Endothelial cell of umbilical vein (primary cell): ENCODE data around the gene AZGP1.

Experiments used
- EZH2 ChIP-seq: IDR thresholded peaks from 2 replicates; pipeline ENCODE4 v1.6.1; 2012; ENCODE audit warnings: borderline replicate concordance, low read depth, mild to moderate bottlenecking, moderate library complexity, low read length, inconsistent platforms; ENCODE audit not compliant: severe bottlenecking
- FOS ChIP-seq: IDR thresholded peaks from 2 replicates; pipeline ENCODE4 v1.6.1; 2011; ENCODE audit warnings: mild to moderate bottlenecking, low read length, moderate library complexity, borderline replicate concordance; ENCODE audit not compliant: insufficient read depth
- GATA2 ChIP-seq: IDR thresholded peaks from 2 replicates; pipeline ENCODE4 v1.7.0; 2011; ENCODE audit warnings: low read depth, mild to moderate bottlenecking, moderate library complexity, mixed read lengths, low read length; ENCODE audit not compliant: insufficient read length, insufficient read depth
- JUN ChIP-seq: IDR thresholded peaks from 2 replicates; pipeline ENCODE4 v1.6.1; 2011; ENCODE audit warnings: borderline replicate concordance, low read depth; ENCODE audit not compliant: insufficient read length, insufficient read depth
- POLR2A ChIP-seq: IDR thresholded peaks from 2 replicates; pipeline ENCODE4 v1.6.1; 2012; ENCODE audit warnings: low read depth, mild to moderate bottlenecking, control low read depth, low read length
- POLR2AphosphoS5 ChIP-seq: IDR thresholded peaks from 2 replicates; pipeline ENCODE4 v1.6.1; 2012; ENCODE audit warnings: low read depth, mild to moderate bottlenecking, control low read depth, low read length, moderate library complexity; ENCODE audit not compliant: insufficient read depth
- TF ChIP-seq, protein P1 (sequence below), 2 donors: IDR thresholded peaks; 1 replicate in 1 of 2; 2 replicates in 1 of 2; pipeline ENCODE4 v1.5.1; 2011; ENCODE audit warnings: low read length in 2 of 2, mild to moderate bottlenecking in 2 of 2, moderate library complexity in 2 of 2, control low read depth in 1 of 2, inconsistent platforms in 1 of 2, low read depth in 1 of 2; ENCODE audit not compliant: insufficient read depth in 1 of 2; ENCODE audit errors: extremely low read depth in 1 of 2

DNA sequence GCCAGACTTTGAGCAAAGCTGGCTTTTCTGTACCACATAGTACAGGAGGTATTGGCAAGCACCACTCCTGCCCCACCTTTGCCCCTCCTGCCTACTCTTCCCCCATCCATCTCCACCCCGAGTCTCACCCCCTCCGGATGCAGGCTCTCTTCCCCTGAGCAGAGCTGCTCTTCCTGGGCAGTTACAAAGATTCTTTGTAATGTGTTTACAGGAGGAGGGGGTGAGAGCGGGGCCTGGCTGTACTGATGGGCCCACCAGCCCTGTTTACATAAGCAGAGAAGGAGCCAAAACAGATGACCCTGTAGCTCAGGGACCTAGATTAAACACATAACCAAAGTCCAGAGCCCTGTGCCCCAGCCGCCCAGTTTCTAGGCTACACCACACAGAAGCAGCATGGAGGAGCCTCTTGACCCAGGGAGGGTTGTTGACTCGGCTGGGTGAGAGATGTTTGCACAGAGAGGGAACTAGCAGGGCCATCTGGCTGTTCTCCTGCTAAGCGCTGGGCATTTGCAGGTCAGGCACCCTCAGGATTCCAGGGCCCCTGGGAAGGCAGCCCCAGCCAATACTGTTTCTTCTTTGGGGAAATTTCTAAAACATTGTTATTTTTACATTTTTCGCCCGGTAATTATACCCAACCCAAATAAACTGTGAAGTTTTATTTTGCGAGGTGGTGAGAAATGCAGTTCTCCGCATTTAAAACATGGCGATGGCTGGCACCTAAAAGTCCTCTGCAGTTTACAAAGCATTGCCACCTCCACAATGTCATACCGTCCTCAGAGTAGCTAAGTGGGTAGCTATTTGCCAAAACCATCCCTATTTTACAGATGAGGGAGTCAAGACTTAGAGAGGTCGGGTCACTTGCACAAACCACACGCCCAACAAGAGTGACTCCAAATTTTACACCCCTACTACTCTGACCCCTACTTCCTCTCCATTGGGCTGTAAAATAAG lies 28.2 kb upstream of the AZGP1 start:
- TF ChIP-seq POLR2A: no peak
- TF ChIP-seq, protein P1, sequence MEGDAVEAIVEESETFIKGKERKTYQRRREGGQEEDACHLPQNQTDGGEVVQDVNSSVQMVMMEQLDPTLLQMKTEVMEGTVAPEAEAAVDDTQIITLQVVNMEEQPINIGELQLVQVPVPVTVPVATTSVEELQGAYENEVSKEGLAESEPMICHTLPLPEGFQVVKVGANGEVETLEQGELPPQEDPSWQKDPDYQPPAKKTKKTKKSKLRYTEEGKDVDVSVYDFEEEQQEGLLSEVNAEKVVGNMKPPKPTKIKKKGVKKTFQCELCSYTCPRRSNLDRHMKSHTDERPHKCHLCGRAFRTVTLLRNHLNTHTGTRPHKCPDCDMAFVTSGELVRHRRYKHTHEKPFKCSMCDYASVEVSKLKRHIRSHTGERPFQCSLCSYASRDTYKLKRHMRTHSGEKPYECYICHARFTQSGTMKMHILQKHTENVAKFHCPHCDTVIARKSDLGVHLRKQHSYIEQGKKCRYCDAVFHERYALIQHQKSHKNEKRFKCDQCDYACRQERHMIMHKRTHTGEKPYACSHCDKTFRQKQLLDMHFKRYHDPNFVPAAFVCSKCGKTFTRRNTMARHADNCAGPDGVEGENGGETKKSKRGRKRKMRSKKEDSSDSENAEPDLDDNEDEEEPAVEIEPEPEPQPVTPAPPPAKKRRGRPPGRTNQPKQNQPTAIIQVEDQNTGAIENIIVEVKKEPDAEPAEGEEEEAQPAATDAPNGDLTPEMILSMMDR (IDR thresholded peaks at IDR 0.05; ENCODE audit: extremely low read depth in 1 of 2, insufficient read depth in 1 of 2, low read depth in 1 of 2, low read length in 2 of 2): no peak
- TF ChIP-seq EZH2: no peak
- no peak for TF ChIP-seq FOS
- no peak for TF ChIP-seq POLR2AphosphoS5
- TF ChIP-seq GATA2: no peak
- no peak for TF ChIP-seq JUN
